Aorta (tissue), 5 donors: ENCODE data around the gene RNF7. TPM values are rescaled to one million over a fixed set of nuclear protein-coding genes. Genes with fewer than 3 reads are reported as not detected.

ENCODE experiments used
- ATAC-seq: fragments of 200-7000 bp; cut with Tn5 transposase; one replicate; pipeline ENCODE4 v1.9.1; 2022; ENCODE audit warnings: moderate library complexity; ENCODE audit not compliant: low FRiP score
- DNase-seq, 2 donors: peaks; one replicate each; pipeline ENCODE4 v3.0.0-alpha.2; 2020
- H3K27ac ChIP-seq, 2 donors: one replicate each; pipeline ENCODE4 v1.5.1; 2013; ENCODE audit warnings: low read length in 2 of 2, mild to moderate bottlenecking in 2 of 2, moderate library complexity in 2 of 2, control low read depth in 1 of 2, inconsistent platforms in 1 of 2, low read depth in 1 of 2
- H3K27me3 ChIP-seq, 2 donors: one replicate each; pipeline ENCODE4 v1.6.1; 2013; ENCODE audit warnings: control low read depth in 1 of 2, low read length in 1 of 2, mild to moderate bottlenecking in 1 of 2, moderate library complexity in 1 of 2; ENCODE audit not compliant: insufficient read depth in 2 of 2, control insufficient read depth in 1 of 2
- H3K36me3 ChIP-seq, 2 donors: one replicate each; pipeline ENCODE4 v1.6.1; 2013; ENCODE audit warnings: control low read depth in 1 of 2, low read length in 1 of 2, mild to moderate bottlenecking in 1 of 2; ENCODE audit not compliant: insufficient read depth in 2 of 2, control insufficient read depth in 1 of 2
- H3K4me1 ChIP-seq, 2 donors: one replicate each; pipeline ENCODE4 v1.6.1; 2013; ENCODE audit warnings: low read length in 2 of 2, control low read depth in 1 of 2, mild to moderate bottlenecking in 1 of 2, moderate library complexity in 1 of 2; ENCODE audit not compliant: insufficient read depth in 2 of 2, control insufficient read depth in 1 of 2
- H3K4me3 ChIP-seq, 2 donors: one replicate each; pipeline ENCODE4 v1.5.1; 2013; ENCODE audit warnings: low read length in 2 of 2, control low read depth in 1 of 2, mild to moderate bottlenecking in 1 of 2
- H3K9me3 ChIP-seq: one replicate; pipeline ENCODE4 v1.6.1; 2013; ENCODE audit warnings: mild to moderate bottlenecking, low read length; ENCODE audit not compliant: control insufficient read depth
- WGBS, 2 donors: extraction: QIAGEN DNeasy Blood & Tissue Kit; methylation state at CpG; one replicate each; pipeline ENCODE4 v1.1.7; 2013; 5-methylcytosine and 5-hydroxymethylcytosine counted together
- intact Hi-C, 2 donors: fragments of 100-400 bp; cut with DNase I; formaldehyde crosslinking; loops; one replicate each; pipeline versions ENCODE4 v1.14.2 to v1.15.0; 2022
- polyA plus RNA-seq, 2 donors: library from polyadenylated mRNA; stranded (reverse); fragments of 200-250 nt; gene quantifications; one replicate each; pipeline ENCODE4 v1.2.3, GENCODE V29; 2013
- total RNA-seq, 2 donors: library from RNA; stranded (reverse); fragmentation: NEBNext Ultra II Directional; extraction: Animal tissue kit (Norgen Biotek cat#: 25700); gene quantifications; one replicate each; pipeline ENCODE4 v1.2.1, GENCODE V29; 2021
- donor health status: healthy with polysubstance abuse.
- donor health status: Bipolar disorder and iron deficiency.
- donor health status: DM: no; HTN: no; CAD: no.
- donor health status: DM: no; HTN: no; CAD: no.
- donor health status: DM: yes; HTN: yes; CAD: no.

RNF7 gene
- total and polyA plus RNA-seq, 4 donors = 68.3 to 221 (median 99.6) TPM

- ATAC-seq = no peak
- Histone ChIP-seq H3K9me3 (no peaks in the 10 kb centered on the region), H3K4me1 (peaks cover 0 to 2% of the 10 kb centered on the region in 2 donors), H3K4me3 (no peak overlapping the region), H3K36me3 (no peaks in the 10 kb centered on the region), H3K27me3 (no peaks in the 10 kb centered on the region), H3K27ac (no peak overlapping the region)
- 78 to 84% methylated on average over 4 of the region's 4 CpGs for WGBS, 2 donors
- no peak for DNase-seq
- intact Hi-C loops = no loop called here
Observed at GRCh38 chr3:141725036-141725435, 13.1 kb upstream of the RNF7 start.

- Histone ChIP-seq H3K27me3 (no peaks in the 10 kb centered on the region), H3K36me3 (no peaks in the 10 kb centered on the region), H3K9me3 (no peaks in the 10 kb centered on the region), H3K4me3 (no peak overlapping the region), H3K4me1 (peaks cover 0 to 2% of the 10 kb centered on the region in 2 donors), H3K27ac (no peak overlapping the region)
- ATAC-seq (no peak), DNase-seq (no peak)
- intact Hi-C loops = no loop called here
- 67 to 77% methylated on average over 1 of the region's 1 CpG for WGBS, 2 donors
Observed at GRCh38 chr3:141726483-141726882, 11.6 kb upstream of the RNF7 start.

DNA sequence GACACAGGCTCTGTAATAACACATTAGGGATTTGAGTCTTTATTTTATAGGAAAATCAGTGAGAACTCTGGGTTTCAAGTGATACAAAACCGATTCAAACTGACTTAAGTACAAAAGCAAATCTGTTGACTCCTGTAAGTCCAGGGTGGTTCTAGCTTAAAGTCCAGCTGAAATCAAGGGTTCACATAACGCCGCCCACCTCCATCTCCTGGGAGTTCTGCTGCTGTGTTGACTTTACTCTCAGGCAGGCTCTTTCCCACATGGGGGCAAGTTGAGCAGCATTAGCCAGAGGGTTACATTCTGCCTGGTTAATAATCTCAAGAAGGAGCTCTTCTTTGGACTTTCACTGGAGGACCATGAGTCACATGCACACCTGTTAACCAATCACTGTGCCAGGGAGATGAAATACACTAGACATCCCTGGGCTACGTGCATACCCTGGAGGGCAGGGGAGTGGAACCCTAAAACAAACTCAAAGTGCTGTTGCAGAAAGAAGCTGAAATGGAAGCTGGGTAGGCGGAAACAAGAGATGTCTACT, 9.7 kb upstream of the RNF7 start:
- Histone ChIP-seq H3K4me1 (no peaks in the 10 kb centered on the region), H3K27me3 (no peaks in the 10 kb centered on the region), H3K36me3 (no peaks in the 10 kb centered on the region), H3K4me3 (no peak overlapping the region), H3K27ac (no peak overlapping the region), H3K9me3 (no peaks in the 10 kb centered on the region)
- WGBS, 2 donors = 69 to 75% methylated on average over 5 of the region's 5 CpGs
- ATAC-seq = no peak
- intact Hi-C loops = no loop called here
- no peak for DNase-seq

- no peak overlapping the region for H3K4me3 ChIP-seq
- no peak overlapping the region for H3K27ac ChIP-seq
- H3K27me3 ChIP-seq = no peaks in the 10 kb centered on the region
- ATAC-seq (no peak), DNase-seq (no peak)
- no peaks in the 10 kb centered on the region for H3K36me3 ChIP-seq
- WGBS, 2 donors = 86 to 93% methylated on average over 4 of the region's 4 CpGs
- no peaks in the 10 kb centered on the region for H3K4me1 ChIP-seq
- H3K9me3 ChIP-seq = no peaks in the 10 kb centered on the region
- intact Hi-C loops = no loop called here
Observed at GRCh38 chr3:141729240-141729639, 8.9 kb upstream of the RNF7 start.

DNA sequence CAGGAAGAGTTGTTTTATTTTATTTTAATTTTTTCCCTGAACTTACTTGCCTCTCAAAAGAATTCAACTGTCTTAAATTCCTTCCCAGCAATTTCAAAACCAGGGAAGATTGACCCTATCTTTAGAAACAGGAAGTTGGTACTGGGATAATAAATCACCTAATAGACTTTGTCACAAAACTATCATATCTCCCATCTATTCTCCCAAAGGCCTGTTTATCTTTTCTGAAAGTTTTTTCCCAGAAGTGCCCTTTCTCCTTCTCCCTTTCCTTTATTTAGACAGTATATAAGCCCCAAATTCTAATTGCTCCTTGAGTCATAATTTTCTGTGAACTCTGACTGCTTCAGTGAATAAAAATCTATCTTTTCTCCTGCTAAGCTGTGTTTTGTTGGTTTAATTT, 2.9 kb upstream of the RNF7 start:
- DNase-seq = no peak
- Histone ChIP-seq H3K27ac (no peak overlapping the region), H3K27me3 (no peaks in the 10 kb centered on the region), H3K9me3 (no peaks in the 10 kb centered on the region), H3K36me3 (no peaks in the 10 kb centered on the region), H3K4me3 (no peak overlapping the region), H3K4me1 (no peaks in the 10 kb centered on the region)
- intact Hi-C loops = loop anchor here (5.0 to 10.0 kb wide), 5 partner anchors 130 to 180 kb away; partner anchors contain the start of gene ATP1B3 (in 1 of the 2)
- no peak for ATAC-seq

- H3K27me3 ChIP-seq = no peaks in the 10 kb centered on the region
- intact Hi-C loops = loop anchor here (5.0 to 10.0 kb wide), 5 partner anchors 131 to 179 kb away; partner anchors contain the start of gene ATP1B3 (in 1 of the 2)
- H3K9me3 ChIP-seq = no peaks in the 10 kb centered on the region
- H3K4me3 ChIP-seq = no peak overlapping the region
- ATAC-seq = no peak
- 90 to 91% methylated on average over 7 of the region's 7 CpGs for WGBS, 2 donors
- peaks cover 0 to 2% of the 10 kb centered on the region in 2 donors for H3K4me1 ChIP-seq
- DNase-seq = no peak
- no peak overlapping the region for H3K27ac ChIP-seq
- no peaks in the 10 kb centered on the region for H3K36me3 ChIP-seq
Observed at GRCh38 chr3:141735770-141736465, 2.2 kb upstream of the RNF7 start.

GRCh38 chr3:141737093-141737492, 1.0 kb upstream of the RNF7 start:
- ATAC-seq (no peak), DNase-seq (no peak)
- WGBS, 2 donors = 88 to 91% methylated on average over 10 of the region's 10 CpGs
- no peak overlapping the region for H3K27ac ChIP-seq
- H3K4me3 ChIP-seq = no peak overlapping the region
- intact Hi-C loops = loop anchor here (5.0 to 10.0 kb wide), 5 partner anchors 132 to 178 kb away; partner anchors contain the start of gene ATP1B3 (in 1 of the 2)
- no peaks in the 10 kb centered on the region for H3K36me3 ChIP-seq
- peaks cover 0 to 2% of the 10 kb centered on the region in 2 donors for H3K4me1 ChIP-seq
- H3K9me3 ChIP-seq = no peaks in the 10 kb centered on the region
- H3K27me3 ChIP-seq = no peaks in the 10 kb centered on the region

DNA sequence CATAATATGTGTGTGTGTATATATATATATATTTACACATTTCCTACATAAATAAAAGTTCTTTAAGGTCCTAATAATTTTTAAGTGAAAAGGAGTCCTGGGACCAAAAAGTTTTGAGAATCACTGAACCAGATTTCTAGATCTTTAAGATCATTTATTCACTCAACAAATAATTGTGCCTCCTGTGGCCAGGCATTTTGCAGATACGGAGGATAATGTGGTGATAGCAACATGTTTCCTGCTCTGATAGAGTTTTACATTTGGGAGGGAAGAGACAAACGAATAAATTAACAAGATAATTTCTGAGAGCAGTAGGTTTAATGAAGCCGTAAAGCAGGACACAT, 448 bp upstream of the RNF7 start:
- intact Hi-C loops = loop anchor here (1.0 to 10.0 kb wide), 7 partner anchors 77 to 177 kb away; partner anchors contain the start of gene ATP1B3 (in 2 of the 2)
- ATAC-seq = no peak

DNA sequence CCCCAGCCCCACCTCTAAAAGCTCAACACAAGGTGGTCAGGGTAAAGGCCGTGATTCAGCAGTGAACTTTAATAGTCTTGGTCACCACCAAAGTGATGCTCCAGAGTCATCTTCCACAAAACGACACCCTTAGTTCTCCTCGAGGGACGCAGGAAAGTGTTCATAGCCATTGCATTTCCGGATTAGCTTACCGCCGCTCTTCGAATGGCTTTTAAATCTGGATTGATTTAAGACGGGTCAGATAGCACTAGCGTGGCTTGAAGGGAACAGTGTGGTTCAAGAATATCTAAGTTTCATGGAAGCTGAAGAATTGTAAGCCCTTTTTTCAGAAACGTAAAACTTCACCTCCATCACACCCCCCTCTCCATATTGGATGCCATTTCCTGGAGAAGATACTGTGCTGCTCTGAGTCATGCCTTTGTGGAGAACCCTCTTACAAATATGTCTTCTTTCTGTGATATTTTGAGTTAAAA, 829 bp downstream of the RNF7 start:
- Histone ChIP-seq H3K9me3 (no peaks in the 10 kb centered on the region), H3K36me3 (no peaks in the 10 kb centered on the region), H3K4me1 (peaks cover 0 to 2% of the 10 kb centered on the region in 2 donors), H3K4me3 (peak overlapping the region; percentile 94), H3K27me3 (no peaks in the 10 kb centered on the region), H3K27ac (peak overlapping the region; percentile 57 to 89)
- DNase-seq = no peak
- 0% methylated on average over 11 of the region's 11 CpGs for WGBS, 2 donors
- intact Hi-C loops = loop anchor here (1.0 to 10.0 kb wide), 7 partner anchors 78 to 176 kb away; partner anchors contain the start of gene ATP1B3 (in 2 of the 2)
- no peak for ATAC-seq

More for the DNA sequence above, 448 bp upstream of the RNF7 start:
- Histone ChIP-seq H3K27ac (peak overlapping the region in 1 of 2 donors; percentile 30), H3K36me3 (no peaks in the 10 kb centered on the region), H3K27me3 (no peaks in the 10 kb centered on the region), H3K4me3 (peak overlapping the region in 1 of 2 donors; percentile 62), H3K4me1 (peaks cover 0 to 2% of the 10 kb centered on the region in 2 donors), H3K9me3 (no peaks in the 10 kb centered on the region)
- WGBS, 2 donors = 0% methylated on average over 3 of the region's 3 CpGs
- DNase-seq = no peak
